ENCODE data around the gene MTCH2. TPM values are rescaled to one million over a fixed set of nuclear protein-coding genes. Genes with fewer than 3 reads are reported as not detected.

The MTCH2 gene
- total RNA-seq, 1 experiment from 2014 or later: 138 TPM

DNA sequence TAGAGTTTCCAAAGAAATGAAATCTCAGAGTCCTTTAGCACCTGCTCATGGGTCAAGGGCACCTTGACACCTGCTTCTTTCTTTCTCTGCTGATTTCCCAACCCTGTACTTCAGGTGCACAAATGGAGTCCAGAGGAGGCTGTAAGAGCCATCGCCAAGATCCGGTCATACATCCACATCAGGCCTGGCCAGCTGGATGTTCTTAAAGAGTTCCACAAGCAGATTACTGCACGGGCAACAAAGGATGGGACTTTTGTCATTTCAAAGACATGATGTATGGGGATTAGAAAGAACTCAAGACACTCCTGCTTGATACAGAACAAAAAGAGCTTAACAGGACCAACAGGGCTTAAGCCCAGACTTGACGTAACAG lies 71.0 kb downstream of the MTCH2 start:
- CTCF ChIA-PET: no interaction called here

More for the DNA sequence above, 71.0 kb downstream of the MTCH2 start:
- DNase-seq (ENCODE audit: low read depth, low spot score): no peak
- Histone ChIP-seq H3K4me1 (ENCODE audit: control insufficient read depth in 1 of 2, insufficient read depth in 2 of 2, low read length in 2 of 2) (peaks cover 0 to 7% of the 10 kb centered on the region in 2 experiments; a peak in 3 of 4 replicates), H3K79me2 (ENCODE audit: insufficient read depth, low read length) (peaks cover 81% of the 10 kb centered on the region), H3K4me3 (replicated peaks in 1 of 2; ENCODE audit: low read depth in 1 of 2, low read length in 2 of 2) (no peak overlapping the region), H2AFZ (ENCODE audit: low read depth, low read length, poor library complexity, severe bottlenecking) (no peak overlapping the region), H3K27me3 (ENCODE audit: insufficient read depth, low read length) (no peaks in the 10 kb centered on the region), H3K9me2 (ENCODE audit: insufficient read depth) (no peaks in the 10 kb centered on the region), H3K4me2 (ENCODE audit: low read length) (no peak overlapping the region), H3K9ac (ENCODE audit: low read length) (no peak overlapping the region), H3K27ac (ENCODE audit: low read depth, low read length) (no peak overlapping the region), H3K9me3 (ENCODE audit: control insufficient read depth in 1 of 2, insufficient read depth in 1 of 2, low read depth in 1 of 2, low read length in 2 of 2) (no peaks in the 10 kb centered on the region), H3K36me3 (ENCODE audit: control insufficient read depth in 1 of 2, insufficient read depth in 2 of 2, low read length in 2 of 2) (peaks cover 43 to 45% of the 10 kb centered on the region in 2 experiments; a peak in 3 of 4 replicates), H4K20me1 (ENCODE audit: insufficient read depth) (no peaks in the 10 kb centered on the region)
- no peak for ATAC-seq
- ChIA-PET POLR2A (no interaction called here), RAD21 (ENCODE audit: low non-redundant PET in 1 of 2, low total read pairs in 2 of 2, uncharacterized antibody in 2 of 2, unreplicated experiment in 2 of 2) (no interaction called here)
- BruUV-seq (replicated peaks): no TSS peak
- intact Hi-C loops (cut with micrococcal nuclease): no loop called here
- no peak for TF ChIP-seq YY1 (IDR thresholded peaks at IDR 0.05; ENCODE audit: extremely low read depth, insufficient replicate concordance, low read depth, low read length)
- TF ChIP-seq, protein P1, sequence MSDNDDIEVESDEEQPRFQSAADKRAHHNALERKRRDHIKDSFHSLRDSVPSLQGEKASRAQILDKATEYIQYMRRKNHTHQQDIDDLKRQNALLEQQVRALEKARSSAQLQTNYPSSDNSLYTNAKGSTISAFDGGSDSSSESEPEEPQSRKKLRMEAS (IDR thresholded peaks at IDR 0.05): no peak
- no peak for TF ChIP-seq ELF1 (IDR thresholded peaks at IDR 0.05; ENCODE audit: borderline replicate concordance, low read depth)
- no peak for TF ChIP-seq JUND (IDR thresholded peaks at IDR 0.05)
- no peak for TF ChIP-seq SIN3A (IDR thresholded peaks at IDR 0.05; ENCODE audit: low read depth)
- TF ChIP-seq, protein P2, sequence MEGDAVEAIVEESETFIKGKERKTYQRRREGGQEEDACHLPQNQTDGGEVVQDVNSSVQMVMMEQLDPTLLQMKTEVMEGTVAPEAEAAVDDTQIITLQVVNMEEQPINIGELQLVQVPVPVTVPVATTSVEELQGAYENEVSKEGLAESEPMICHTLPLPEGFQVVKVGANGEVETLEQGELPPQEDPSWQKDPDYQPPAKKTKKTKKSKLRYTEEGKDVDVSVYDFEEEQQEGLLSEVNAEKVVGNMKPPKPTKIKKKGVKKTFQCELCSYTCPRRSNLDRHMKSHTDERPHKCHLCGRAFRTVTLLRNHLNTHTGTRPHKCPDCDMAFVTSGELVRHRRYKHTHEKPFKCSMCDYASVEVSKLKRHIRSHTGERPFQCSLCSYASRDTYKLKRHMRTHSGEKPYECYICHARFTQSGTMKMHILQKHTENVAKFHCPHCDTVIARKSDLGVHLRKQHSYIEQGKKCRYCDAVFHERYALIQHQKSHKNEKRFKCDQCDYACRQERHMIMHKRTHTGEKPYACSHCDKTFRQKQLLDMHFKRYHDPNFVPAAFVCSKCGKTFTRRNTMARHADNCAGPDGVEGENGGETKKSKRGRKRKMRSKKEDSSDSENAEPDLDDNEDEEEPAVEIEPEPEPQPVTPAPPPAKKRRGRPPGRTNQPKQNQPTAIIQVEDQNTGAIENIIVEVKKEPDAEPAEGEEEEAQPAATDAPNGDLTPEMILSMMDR (IDR thresholded peaks at IDR 0.05 in 2 of 3, conservative IDR thresholded peaks at IDR 0.05 in 1 of 3; ENCODE audit: borderline replicate concordance in 1 of 3, insufficient read depth in 1 of 3, low read depth in 2 of 3, low read length in 2 of 3): no peak
- TF ChIP-seq POLR2AphosphoS5 (IDR thresholded peaks at IDR 0.05; ENCODE audit: low read depth, low read length): no peak
- TF ChIP-seq CBX3 (IDR thresholded peaks at IDR 0.05; ENCODE audit: low read depth): no peak
- TF ChIP-seq, protein P3, sequence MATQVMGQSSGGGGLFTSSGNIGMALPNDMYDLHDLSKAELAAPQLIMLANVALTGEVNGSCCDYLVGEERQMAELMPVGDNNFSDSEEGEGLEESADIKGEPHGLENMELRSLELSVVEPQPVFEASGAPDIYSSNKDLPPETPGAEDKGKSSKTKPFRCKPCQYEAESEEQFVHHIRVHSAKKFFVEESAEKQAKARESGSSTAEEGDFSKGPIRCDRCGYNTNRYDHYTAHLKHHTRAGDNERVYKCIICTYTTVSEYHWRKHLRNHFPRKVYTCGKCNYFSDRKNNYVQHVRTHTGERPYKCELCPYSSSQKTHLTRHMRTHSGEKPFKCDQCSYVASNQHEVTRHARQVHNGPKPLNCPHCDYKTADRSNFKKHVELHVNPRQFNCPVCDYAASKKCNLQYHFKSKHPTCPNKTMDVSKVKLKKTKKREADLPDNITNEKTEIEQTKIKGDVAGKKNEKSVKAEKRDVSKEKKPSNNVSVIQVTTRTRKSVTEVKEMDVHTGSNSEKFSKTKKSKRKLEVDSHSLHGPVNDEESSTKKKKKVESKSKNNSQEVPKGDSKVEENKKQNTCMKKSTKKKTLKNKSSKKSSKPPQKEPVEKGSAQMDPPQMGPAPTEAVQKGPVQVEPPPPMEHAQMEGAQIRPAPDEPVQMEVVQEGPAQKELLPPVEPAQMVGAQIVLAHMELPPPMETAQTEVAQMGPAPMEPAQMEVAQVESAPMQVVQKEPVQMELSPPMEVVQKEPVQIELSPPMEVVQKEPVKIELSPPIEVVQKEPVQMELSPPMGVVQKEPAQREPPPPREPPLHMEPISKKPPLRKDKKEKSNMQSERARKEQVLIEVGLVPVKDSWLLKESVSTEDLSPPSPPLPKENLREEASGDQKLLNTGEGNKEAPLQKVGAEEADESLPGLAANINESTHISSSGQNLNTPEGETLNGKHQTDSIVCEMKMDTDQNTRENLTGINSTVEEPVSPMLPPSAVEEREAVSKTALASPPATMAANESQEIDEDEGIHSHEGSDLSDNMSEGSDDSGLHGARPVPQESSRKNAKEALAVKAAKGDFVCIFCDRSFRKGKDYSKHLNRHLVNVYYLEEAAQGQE (IDR thresholded peaks at IDR 0.05; ENCODE audit: low read depth): no peak
- TF ChIP-seq RAD21 (IDR thresholded peaks at IDR 0.05; ENCODE audit: low read depth): no peak
- TF ChIP-seq TCF7L2 (IDR thresholded peaks at IDR 0.05; ENCODE audit: borderline replicate concordance, extremely low read depth, insufficient read depth, insufficient read length): no peak

Data from HCT116 (cell line).